Neural cell (in vitro differentiated cells): ENCODE results near the gene MMP19. TPM values are rescaled to one million over a fixed set of nuclear protein-coding genes. Genes with fewer than 3 reads are reported as not detected.

Source experiments
- H2AFZ ChIP-seq: fragments of 200-600, 300-800 bp; sonication (generic), shearing (Covaris generic); 2 replicates; pipeline ENCODE4 v1.6.0; 2014; ENCODE audit warnings: low read depth, mild to moderate bottlenecking, antibody characterized with exemption, low read length, moderate library complexity
- H3F3A ChIP-seq: fragments of 200-600 bp; shearing (Covaris generic); 2 replicates; pipeline ENCODE4 v1.6.1; 2016; ENCODE audit warnings: mild to moderate bottlenecking, moderate library complexity, mixed read lengths, antibody characterized with exemption, low read length; ENCODE audit not compliant: insufficient read depth, poor library complexity, severe bottlenecking
- H3K27ac ChIP-seq: fragments of 200-600, 300-800 bp; sonication (generic), shearing (Covaris generic); 2 replicates; pipeline ENCODE4 v1.5.1; 2014; ENCODE audit warnings: mild to moderate bottlenecking, low read length, moderate library complexity
- H3K27me3 ChIP-seq: fragments of 300-800, 200-600 bp; sonication (generic), shearing (Covaris generic); 2 replicates; pipeline ENCODE4 v1.6.0; 2014; ENCODE audit warnings: mild to moderate bottlenecking, low read depth, low read length, moderate library complexity; ENCODE audit not compliant: insufficient read depth
- H3K36me3 ChIP-seq: fragments of 300-800, 200-600 bp; sonication (generic), shearing (Covaris generic); 2 replicates; pipeline ENCODE4 v1.5.1; 2014; ENCODE audit warnings: mild to moderate bottlenecking, antibody characterized with exemption, low read length, moderate library complexity; ENCODE audit not compliant: insufficient read depth
- H3K4me2 ChIP-seq: fragments of 300-800, 200-600 bp; sonication (generic), shearing (Covaris generic); 2 replicates; pipeline ENCODE4 v1.6.0; 2014; ENCODE audit warnings: mild to moderate bottlenecking, low read length
- H3K4me3 ChIP-seq: fragments of 300-800, 200-600 bp; sonication (generic), shearing (Covaris generic); 2 replicates; pipeline ENCODE4 v1.5.1; 2014; ENCODE audit warnings: mild to moderate bottlenecking, low read length, moderate library complexity
- H3K79me2 ChIP-seq: fragments of 200-600 bp; shearing (Covaris generic); replicated peaks from 2 replicates; pipeline ENCODE4 v1.6.0; 2014; ENCODE audit warnings: mild to moderate bottlenecking, low read length, moderate library complexity; ENCODE audit not compliant: insufficient read depth
- H3K9ac ChIP-seq: fragments of 300-800, 200-600 bp; sonication (generic), shearing (Covaris generic); 2 replicates; pipeline ENCODE4 v1.6.1; 2016; ENCODE audit warnings: mild to moderate bottlenecking, low read length, mixed read lengths
- H3K9me2 ChIP-seq: fragments of 200-600 bp; shearing (Covaris generic); 2 replicates; pipeline ENCODE4 v1.6.1; 2016; ENCODE audit warnings: mild to moderate bottlenecking, low read length, mixed read lengths; ENCODE audit not compliant: insufficient read depth
- H3K9me3 ChIP-seq: fragments of 200-600, 300-800 bp; sonication (generic), shearing (Covaris generic); 2 replicates; pipeline ENCODE4 v1.6.1; 2016; ENCODE audit warnings: mild to moderate bottlenecking, mixed run types, low read length, moderate library complexity, mixed read lengths
- H4K20me1 ChIP-seq: fragments of 200-600 bp; shearing (Covaris generic); 2 replicates; pipeline ENCODE4 v1.6.1; 2016; ENCODE audit warnings: mild to moderate bottlenecking, mixed run types; ENCODE audit not compliant: insufficient read depth
- CTCF ChIP-seq: fragments of 450-650 bp; IDR thresholded peaks from 2 replicates; pipeline ENCODE4 v1.5.1; 2014; ENCODE audit warnings: antibody characterized with exemption, mild to moderate bottlenecking, moderate library complexity; ENCODE audit not compliant: poor library complexity, severe bottlenecking
- EP300 ChIP-seq: fragments of 450-650 bp; conservative IDR thresholded peaks from 2 replicates; pipeline ENCODE4 v1.6.1; 2014; ENCODE audit warnings: antibody characterized with exemption, mild to moderate bottlenecking, moderate library complexity; ENCODE audit not compliant: poor library complexity, severe bottlenecking
- EZH2 ChIP-seq: fragments of 200-600, 300-800 bp; shearing (Covaris generic), sonication (generic); IDR thresholded peaks from 2 replicates; pipeline ENCODE4 v1.6.1; 2014; ENCODE audit warnings: antibody characterized with exemption, low read length, borderline replicate concordance, mild to moderate bottlenecking; ENCODE audit not compliant: insufficient read depth, poor library complexity, severe bottlenecking
- MXI1 ChIP-seq: fragments of 450-650 bp; conservative IDR thresholded peaks from 2 replicates; pipeline ENCODE4 v1.6.1; 2014; ENCODE audit warnings: antibody characterized with exemption, mild to moderate bottlenecking; ENCODE audit not compliant: poor library complexity, severe bottlenecking
- POLR2AphosphoS5 ChIP-seq: IDR thresholded peaks from 2 replicates; pipeline ENCODE4 v1.6.1; 2012
- RAD21 ChIP-seq: fragments of 450-650 bp; conservative IDR thresholded peaks from 2 replicates; pipeline ENCODE4 v1.6.1; 2014; ENCODE audit warnings: antibody characterized with exemption, mild to moderate bottlenecking, moderate library complexity
- REST ChIP-seq: IDR thresholded peaks from 2 replicates; pipeline ENCODE4 v1.6.1; 2012; ENCODE audit warnings: borderline replicate concordance
- SMC3 ChIP-seq: fragments of 450-650 bp; conservative IDR thresholded peaks from 2 replicates; pipeline ENCODE4 v1.6.1; 2014; ENCODE audit warnings: antibody characterized with exemption, mild to moderate bottlenecking, moderate library complexity; ENCODE audit not compliant: poor library complexity
- TAF1 ChIP-seq: IDR thresholded peaks from 2 replicates; pipeline ENCODE4 v1.6.1; 2012; ENCODE audit warnings: low read depth
- polyA plus RNA-seq: library from polyadenylated mRNA; depleted of rRNA; stranded (reverse); fragments of >200 nt; gene quantifications from 2 replicates; pipeline ENCODE4 v1.2.3, GENCODE V29; 2014

MMP19 gene
- polyA plus RNA-seq, 1 donor from 2014 or later, result not detected

- Histone ChIP-seq H3K4me3 (no peak overlapping the region), H3K27me3 (no peaks in the 10 kb centered on the region), H4K20me1 (no peaks in the 10 kb centered on the region), H3K9me2 (no peaks in the 10 kb centered on the region), H3F3A (no peaks in the 10 kb centered on the region), H3K9ac (no peak overlapping the region), H2AFZ (no peak overlapping the region), H3K9me3 (no peaks in the 10 kb centered on the region), H3K27ac (no peak overlapping the region), H3K36me3 (peaks cover 12% of the 10 kb centered on the region), H3K79me2 (peaks cover 44% of the 10 kb centered on the region), H3K4me2 (no peak overlapping the region)
- TF ChIP-seq TAF1 (no peak), SMC3 (no peak), CTCF (no peak), RAD21 (no peak), MXI1 (no peak), POLR2AphosphoS5 (no peak), EZH2 (no peak), EP300 (no peak), REST (no peak)
Measured at GRCh38 chr12:55823419-55823818, 19.3 kb downstream of the MMP19 start.

- Histone ChIP-seq H3K4me3 (no peak overlapping the region), H3K27ac (no peak overlapping the region), H3K9ac (no peak overlapping the region), H3K36me3 (peaks cover 12% of the 10 kb centered on the region), H3K79me2 (peaks cover 37% of the 10 kb centered on the region), H4K20me1 (no peaks in the 10 kb centered on the region), H3K9me3 (no peaks in the 10 kb centered on the region), H3K4me2 (no peak overlapping the region), H3F3A (no peaks in the 10 kb centered on the region), H3K27me3 (no peaks in the 10 kb centered on the region), H2AFZ (no peak overlapping the region), H3K9me2 (no peaks in the 10 kb centered on the region)
- TF ChIP-seq EP300, result no peak
- TF ChIP-seq REST, result no peak
- TF ChIP-seq SMC3, result no peak
- TF ChIP-seq EZH2, result no peak
- no peak for TF ChIP-seq MXI1
- TF ChIP-seq TAF1, result no peak
Measured at GRCh38 chr12:55822228-55822627, 20.5 kb downstream of the MMP19 start.
